CD14-positive monocyte (primary cell): ENCODE data around the gene KCTD20. TPM values are rescaled to one million over a fixed set of nuclear protein-coding genes. Genes with fewer than 3 reads are reported as not detected.

Source experiments
- DNase-seq, 3 donors: peaks; one replicate each; pipeline ENCODE4 v3.0.0-alpha.2; 2011 to 2022
- H2AFZ ChIP-seq: 2 replicates; pipeline ENCODE4 v1.6.0; 2012; ENCODE audit warnings: mild to moderate bottlenecking, low read depth, low read length, inconsistent platforms; ENCODE audit not compliant: insufficient read depth, poor library complexity, severe bottlenecking
- H3K27ac ChIP-seq, 2 donors: 1 replicate in 1 of 2; 2 replicates in 1 of 2; pipeline ENCODE4 v1.5.1; 2012 to 2013; ENCODE audit warnings: low read length in 2 of 2, control low read depth in 1 of 2, inconsistent platforms in 1 of 2, low read depth in 1 of 2, mild to moderate bottlenecking in 1 of 2
- H3K27me3 ChIP-seq, 2 donors: one replicate each; pipeline versions ENCODE4 v1.6.0 to v1.6.1; 2011 to 2013; ENCODE audit warnings: low read length in 2 of 2; ENCODE audit not compliant: control insufficient read depth in 2 of 2, insufficient read depth in 2 of 2
- H3K36me3 ChIP-seq, 2 donors: replicated peaks in 1 of 2; 1 replicate in 1 of 2; 2 replicates in 1 of 2; pipeline versions ENCODE4 v1.5.1 to v1.6.1; 2012 to 2013; ENCODE audit warnings: low read length in 2 of 2, control low read depth in 1 of 2, inconsistent platforms in 1 of 2, mild to moderate bottlenecking in 1 of 2; ENCODE audit not compliant: insufficient read depth in 2 of 2, control insufficient read depth in 1 of 2
- H3K4me1 ChIP-seq, 2 donors: 1 replicate in 1 of 2; 2 replicates in 1 of 2; pipeline versions ENCODE4 v1.5.1 to v1.6.1; 2012 to 2013; ENCODE audit warnings: low read length in 2 of 2, control low read depth in 1 of 2, inconsistent platforms in 1 of 2, mild to moderate bottlenecking in 1 of 2, moderate library complexity in 1 of 2; ENCODE audit not compliant: insufficient read depth in 2 of 2, control insufficient read depth in 1 of 2
- H3K4me2 ChIP-seq: replicated peaks from 2 replicates; pipeline ENCODE3; 2012; ENCODE audit warnings: low read length, moderate library complexity, mild to moderate bottlenecking; ENCODE audit not compliant: poor library complexity, severe bottlenecking; ENCODE audit errors: extremely low read depth
- H3K4me3 ChIP-seq, 3 experiments: fragments of 200-600 bp in 1 of 3; sonication (generic) in 1 of 3; replicated peaks in 1 of 3; 1 replicate in 2 of 3; 2 replicates in 1 of 3; pipeline ENCODE4 v1.5.1; 2011 to 2013; ENCODE audit warnings: low read length in 3 of 3, mild to moderate bottlenecking in 3 of 3, control low read depth in 2 of 3, low read depth in 2 of 3, inconsistent platforms in 1 of 3, moderate library complexity in 1 of 3
- H3K79me2 ChIP-seq: 2 replicates; pipeline ENCODE4 v1.6.0; 2012; ENCODE audit warnings: mild to moderate bottlenecking, control low read depth, inconsistent platforms, low read length, moderate library complexity; ENCODE audit not compliant: insufficient read depth
- H3K9ac ChIP-seq: 2 replicates; pipeline ENCODE4 v1.6.0; 2017; ENCODE audit warnings: low read length, mild to moderate bottlenecking; ENCODE audit not compliant: insufficient read depth, poor library complexity, severe bottlenecking
- H3K9me3 ChIP-seq, 2 donors: replicated peaks in 1 of 2; 1 replicate in 1 of 2; 2 replicates in 1 of 2; pipeline versions ENCODE4 v1.5.1 to v1.6.1; 2012 to 2013; ENCODE audit warnings: low read length in 2 of 2, control low read depth in 1 of 2; ENCODE audit not compliant: control insufficient read depth in 1 of 2, insufficient read depth in 1 of 2
- H4K20me1 ChIP-seq: 2 replicates; pipeline ENCODE4 v1.6.0; 2012; ENCODE audit warnings: mild to moderate bottlenecking, low read length, control low read depth, moderate library complexity; ENCODE audit not compliant: insufficient read depth
- H3K27ac Mint-ChIP-seq, 7 donors: one replicate each; pipeline ENCODE4 v1.8.0; 2020; ENCODE audit warnings: mild to moderate bottlenecking in 7 of 7, mixed read lengths in 7 of 7, moderate library complexity in 6 of 7, inconsistent platforms in 2 of 7
- H3K27me3 Mint-ChIP-seq, 3 donors: one replicate each; pipeline ENCODE4 v1.8.0; 2021 to 2022; ENCODE audit warnings: low read depth in 3 of 3, mild to moderate bottlenecking in 3 of 3, mixed read lengths in 3 of 3, moderate library complexity in 3 of 3, inconsistent platforms in 1 of 3
- H3K36me3 Mint-ChIP-seq, 2 donors: one replicate each; pipeline ENCODE4 v1.8.0; 2020; ENCODE audit warnings: mixed read lengths in 2 of 2, inconsistent platforms in 1 of 2, mild to moderate bottlenecking in 1 of 2
- H3K4me1 Mint-ChIP-seq: one replicate; pipeline ENCODE4 v1.8.0; 2020; ENCODE audit warnings: mild to moderate bottlenecking, mixed read lengths
- H3K4me3 Mint-ChIP-seq, 2 donors: one replicate each; pipeline ENCODE4 v1.8.0; 2020; ENCODE audit warnings: mild to moderate bottlenecking in 2 of 2, mixed read lengths in 2 of 2, moderate library complexity in 1 of 2
- H3K9me3 Mint-ChIP-seq, 7 donors: one replicate each; pipeline ENCODE4 v1.8.0; 2020 to 2022; ENCODE audit warnings: mixed read lengths in 7 of 7, mild to moderate bottlenecking in 6 of 7, moderate library complexity in 6 of 7, inconsistent platforms in 2 of 7
- WGBS: methylation state at CpG from one replicate; pipeline ENCODE4 v1.1.5; 2013; ENCODE audit warnings: missing lambda C conversion rate; ENCODE audit not compliant: insufficient coverage; 5-methylcytosine and 5-hydroxymethylcytosine counted together
- intact Hi-C, 2 donors: fragments of 100-400 bp; cut with micrococcal nuclease; formaldehyde crosslinking; loops; one replicate each; pipeline versions ENCODE4 v1.15.0 to v1.15.1; 2023
- polyA plus RNA-seq, 3 donors: library from polyadenylated mRNA; depleted of rRNA in 1 of 3; unstranded in 2 of 3; stranded (reverse) in 1 of 3; fragments of 300-500 nt in 2 of 3; fragments of >200 nt in 1 of 3; fragmentation: Illumina TruSeq in 2 of 3; gene quantifications; 1 replicate in 2 of 3; 2 replicates in 1 of 3; pipeline ENCODE4 v1.2.3, GENCODE V29; 2012 to 2021
- TF ChIP-seq, protein P1 (sequence below): fragments of 200-600 bp; IDR thresholded peaks from one replicate; pipeline ENCODE4 v1.8.0; 2022; ENCODE audit warnings: antibody characterized with exemption, mild to moderate bottlenecking

Gene KCTD20
- polyA plus RNA-seq, 3 donors, result 23.7 to 79.7 (median 73.9) TPM

DNA sequence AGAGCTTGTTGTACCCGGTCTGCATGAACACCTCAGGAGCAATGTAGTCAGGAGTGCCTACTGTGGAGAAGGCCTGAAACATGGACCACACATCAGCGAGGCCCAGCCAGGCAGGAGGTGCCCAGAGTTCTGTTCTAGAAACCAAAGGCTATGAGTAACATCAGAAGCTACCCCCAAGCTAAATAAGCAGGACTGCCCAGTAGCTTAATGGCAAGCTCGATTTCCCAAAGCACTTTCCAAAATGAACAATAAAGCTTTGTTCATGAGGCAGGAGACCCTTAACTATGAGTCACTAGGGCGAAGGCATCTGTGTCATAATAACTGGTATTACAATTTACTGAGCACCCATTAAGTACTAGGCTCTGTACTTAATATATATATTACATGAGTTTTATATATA, 57.1 kb downstream of the KCTD20 start:
- Histone ChIP-seq H3K4me1 (peaks cover 7 to 9% of the 10 kb centered on the region in 2 donors), H2AFZ (no peak overlapping the region), H3K79me2 (peaks cover 52% of the 10 kb centered on the region), H3K36me3 (peaks cover 92 to 99% of the 10 kb centered on the region in 2 donors), H4K20me1 (peaks cover 64% of the 10 kb centered on the region), H3K27me3 (no peaks in the 10 kb centered on the region), H3K4me3 (no peak overlapping the region), H3K9me3 (no peaks in the 10 kb centered on the region), H3K9ac (no peak overlapping the region), H3K27ac (no peak overlapping the region), H3K4me2 (no peak overlapping the region)
- intact Hi-C loops, result no loop called here
- peaks cover 77 to 94% of the 10 kb centered on the region in 2 donors for H3K36me3 Mint-ChIP-seq
- WGBS, result 89% methylated on average over 3 of the region's 4 CpGs
- no peak for DNase-seq
- peaks cover 0 to 1% (median 0%) of the 10 kb centered on the region in 3 donors for H3K27me3 Mint-ChIP-seq
- TF ChIP-seq, protein P1, sequence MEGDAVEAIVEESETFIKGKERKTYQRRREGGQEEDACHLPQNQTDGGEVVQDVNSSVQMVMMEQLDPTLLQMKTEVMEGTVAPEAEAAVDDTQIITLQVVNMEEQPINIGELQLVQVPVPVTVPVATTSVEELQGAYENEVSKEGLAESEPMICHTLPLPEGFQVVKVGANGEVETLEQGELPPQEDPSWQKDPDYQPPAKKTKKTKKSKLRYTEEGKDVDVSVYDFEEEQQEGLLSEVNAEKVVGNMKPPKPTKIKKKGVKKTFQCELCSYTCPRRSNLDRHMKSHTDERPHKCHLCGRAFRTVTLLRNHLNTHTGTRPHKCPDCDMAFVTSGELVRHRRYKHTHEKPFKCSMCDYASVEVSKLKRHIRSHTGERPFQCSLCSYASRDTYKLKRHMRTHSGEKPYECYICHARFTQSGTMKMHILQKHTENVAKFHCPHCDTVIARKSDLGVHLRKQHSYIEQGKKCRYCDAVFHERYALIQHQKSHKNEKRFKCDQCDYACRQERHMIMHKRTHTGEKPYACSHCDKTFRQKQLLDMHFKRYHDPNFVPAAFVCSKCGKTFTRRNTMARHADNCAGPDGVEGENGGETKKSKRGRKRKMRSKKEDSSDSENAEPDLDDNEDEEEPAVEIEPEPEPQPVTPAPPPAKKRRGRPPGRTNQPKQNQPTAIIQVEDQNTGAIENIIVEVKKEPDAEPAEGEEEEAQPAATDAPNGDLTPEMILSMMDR, result no peak
- peaks cover 0 to 4% (median 0%) of the 10 kb centered on the region in 7 donors for H3K9me3 Mint-ChIP-seq
- no peak overlapping the region for H3K4me3 Mint-ChIP-seq
- peak overlapping the region in 2 of 7 donors; percentile 26 to 33 for H3K27ac Mint-ChIP-seq
- H3K4me1 Mint-ChIP-seq, result peaks cover 9% of the 10 kb centered on the region

DNA sequence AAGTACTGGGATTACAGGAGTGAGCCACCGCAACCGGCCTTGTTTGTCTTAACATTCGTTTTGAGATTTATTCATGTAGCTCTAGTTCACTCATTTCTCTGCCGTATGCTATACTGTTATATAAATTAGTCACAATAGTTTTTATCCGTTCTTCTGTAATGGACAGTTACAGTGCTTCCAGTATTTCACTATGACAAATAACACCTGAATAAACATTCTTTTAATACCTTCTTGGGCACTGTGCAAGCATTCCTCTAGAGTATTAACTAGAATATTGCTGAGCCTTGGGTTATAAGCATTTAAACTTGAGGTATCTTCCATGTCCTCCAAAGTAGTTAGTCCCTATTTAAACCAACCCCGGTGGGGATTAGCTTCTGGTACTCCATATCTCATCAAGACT, 58.9 kb downstream of the KCTD20 start:
- H3K36me3 ChIP-seq, result peaks cover 93 to 99% of the 10 kb centered on the region in 2 donors
- H3K9me3 ChIP-seq, result no peaks in the 10 kb centered on the region
- H3K79me2 ChIP-seq, result peaks cover 52% of the 10 kb centered on the region
- Mint-ChIP-seq H3K9me3 (peaks cover 0 to 1% (median 0%) of the 10 kb centered on the region in 7 donors), H3K4me3 (no peak overlapping the region), H3K27ac (peak overlapping the region in 1 of 7 donors; percentile 63), H3K4me1 (peaks cover 2% of the 10 kb centered on the region), H3K36me3 (peaks cover 76 to 94% of the 10 kb centered on the region in 2 donors), H3K27me3 (peaks cover 0 to 1% (median 0%) of the 10 kb centered on the region in 3 donors)
- H3K27ac ChIP-seq, result no peak overlapping the region
- H3K4me2 ChIP-seq, result no peak overlapping the region
- no peaks in the 10 kb centered on the region for H3K4me1 ChIP-seq
- no peak overlapping the region for H3K9ac ChIP-seq
- H2AFZ ChIP-seq, result no peak overlapping the region
- intact Hi-C loops, result no loop called here
- H4K20me1 ChIP-seq, result peaks cover 80% of the 10 kb centered on the region
- TF ChIP-seq, protein P1, result no peak
- no peaks in the 10 kb centered on the region for H3K27me3 ChIP-seq
- DNase-seq, result no peak
- no CpG with 5 or more reads among the region's 6 CpGs for WGBS
- no peak overlapping the region for H3K4me3 ChIP-seq
